Panc1 (cell line): ENCODE measurements around the gene MPL. TPM values are rescaled to one million over a fixed set of nuclear protein-coding genes. Genes with fewer than 3 reads are reported as not detected.

Source experiments
- ATAC-seq: fragments of 200-7000 bp; cut with Tn5 transposase; 2 replicates; pipeline ENCODE4 v1.9.1; 2020; ENCODE audit warnings: mild to moderate bottlenecking, moderate library complexity
- BruUV-seq: library from RNA; stranded (reverse); fragments of 400-500 nt; replicated peaks from 2 replicates; lab custom pipeline; 2021; lab: Mats Ljungman, UMichigan
- CTCF ChIA-PET: fragments of 300-600 bp; sonication (Branson Sonifier 250); formaldehyde crosslinking; loops from one replicate; lab custom pipeline; 2022; ENCODE audit warnings: antibody characterized with exemption; lab: Charles Lee
- POLR2A ChIA-PET: fragments of 300-600 bp; sonication (Branson Sonifier 250); formaldehyde crosslinking; loops from one replicate; lab custom pipeline; 2022; ENCODE audit warnings: antibody characterized with exemption; lab: Charles Lee
- DNase-seq: peaks from one replicate; pipeline ENCODE4 v3.0.0-alpha.2; 2010; ENCODE audit warnings: low read depth, low spot score
- H3K27ac ChIP-seq: 2 replicates; pipeline ENCODE4 v1.5.1; 2011; ENCODE audit warnings: mild to moderate bottlenecking, low read length, inconsistent platforms
- H3K27me3 ChIP-seq: fragments of 200-500 bp; sonication (Bioruptor generic); 2 replicates; pipeline ENCODE4 v1.6.0; 2014; ENCODE audit warnings: low read length, inconsistent platforms; ENCODE audit not compliant: control insufficient read depth, insufficient read depth
- H3K36me3 ChIP-seq: fragments of 200-500 bp; sonication (Bioruptor generic); 2 replicates; pipeline ENCODE4 v1.5.1; 2014; ENCODE audit warnings: inconsistent platforms, mild to moderate bottlenecking, low read length, moderate library complexity; ENCODE audit not compliant: control insufficient read depth, insufficient read depth
- H3K4me1 ChIP-seq: 2 replicates; pipeline ENCODE4 v1.5.1; 2011; ENCODE audit warnings: inconsistent platforms, mild to moderate bottlenecking, low read length, moderate library complexity; ENCODE audit not compliant: control insufficient read depth, insufficient read depth
- H3K4me3 ChIP-seq, 2 experiments: 2 replicates each; pipeline ENCODE4 v1.5.1; 2011 to 2012; ENCODE audit warnings: low read depth in 2 of 2, low read length in 2 of 2, mild to moderate bottlenecking in 2 of 2, inconsistent platforms in 1 of 2, moderate library complexity in 1 of 2
- H3K9me3 ChIP-seq: fragments of 200-500 bp; sonication (Bioruptor generic); 2 replicates; pipeline ENCODE4 v1.5.1; 2014; ENCODE audit warnings: low read depth, mild to moderate bottlenecking, inconsistent platforms, low read length, moderate library complexity; ENCODE audit not compliant: control insufficient read depth, insufficient read depth
- CTCF ChIP-seq: fragments of 450-650 bp; IDR thresholded peaks from 2 replicates; pipeline ENCODE4 v1.5.1; 2017; ENCODE audit warnings: mild to moderate bottlenecking
- POLR2AphosphoS5 ChIP-seq: IDR thresholded peaks from 2 replicates; pipeline ENCODE4 v1.6.1; 2012; ENCODE audit warnings: mild to moderate bottlenecking, low read depth, low read length, moderate library complexity
- REST ChIP-seq, 2 experiments: IDR thresholded peaks; 2 replicates each; pipeline ENCODE4 v1.6.1; 2011 to 2012; ENCODE audit warnings: low read depth in 2 of 2, control low read depth in 1 of 2, low read length in 1 of 2, mild to moderate bottlenecking in 1 of 2, moderate library complexity in 1 of 2; ENCODE audit not compliant: insufficient read depth in 1 of 2
- SIN3A ChIP-seq: IDR thresholded peaks from 2 replicates; pipeline ENCODE4 v1.6.1; 2012; ENCODE audit warnings: low read depth, mild to moderate bottlenecking, low read length, moderate library complexity, borderline replicate concordance; ENCODE audit not compliant: insufficient read depth
- TCF7L2 ChIP-seq: IDR thresholded peaks from 2 replicates; pipeline ENCODE4 v1.6.1; 2011; ENCODE audit warnings: mild to moderate bottlenecking, low read depth, low read length, inconsistent platforms
- in situ Hi-C: cut with HindIII; loops from 2 replicates; pipeline ENCODE4 v1.10.0; 2016; ENCODE audit warnings: low sequenced_read_pairs, low pct_unique_long_range_greater_than_20kb
- intact Hi-C: fragments of 100-400 bp; cut with micrococcal nuclease; formaldehyde crosslinking; loops from one replicate; pipeline ENCODE4 v1.10.0; 2022; ENCODE audit not compliant: unreplicated experiment
- total RNA-seq: library from RNA; stranded (reverse); gene quantifications from one replicate; pipeline ENCODE4 v1.2.1, GENCODE V29; 2021; ENCODE audit not compliant: unreplicated experiment

MPL gene
- total RNA-seq, 1 experiment from 2014 or later, result not detected

DNA sequence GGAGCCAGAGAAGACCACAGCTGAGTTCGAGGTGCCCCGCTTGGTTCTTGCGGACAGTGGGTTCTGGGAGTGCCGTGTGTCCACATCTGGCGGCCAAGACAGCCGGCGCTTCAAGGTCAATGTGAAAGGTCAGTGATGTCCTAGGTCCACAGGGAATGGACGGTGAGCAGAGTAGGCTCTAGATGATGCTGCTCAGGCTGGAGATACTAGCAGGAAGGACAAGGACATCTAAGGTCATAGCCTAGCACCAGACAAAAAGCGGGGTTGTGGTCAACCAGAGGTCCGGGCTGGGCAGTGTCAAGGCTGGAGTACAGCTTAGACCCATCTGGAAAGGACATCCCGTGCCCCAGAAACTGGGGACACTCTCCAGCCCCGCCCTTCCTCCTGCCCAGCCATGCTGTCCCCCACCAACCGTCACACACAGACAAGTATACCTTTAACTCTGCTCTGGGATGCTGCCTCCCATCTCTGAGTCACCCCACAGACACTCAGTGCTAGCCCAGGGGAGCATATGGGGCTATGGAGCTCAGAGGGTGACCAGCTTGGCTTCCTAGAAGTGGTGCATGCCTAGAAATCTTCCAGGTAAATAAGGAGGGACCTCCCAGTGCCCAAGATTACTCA is 28.1 kb upstream of the MPL start:
- CTCF ChIA-PET, result no interaction called here
- TF ChIP-seq CTCF, result no peak
- TF ChIP-seq SIN3A, result no peak
- TF ChIP-seq REST (IDR thresholded peaks at IDR 0.05; ENCODE audit: insufficient read depth in 1 of 2, low read depth in 2 of 2, low read length in 1 of 2), result no peak
- no peak for TF ChIP-seq TCF7L2
- TF ChIP-seq POLR2AphosphoS5, result no peak
- in situ Hi-C loops, result no loop called here
- no peaks in the 10 kb centered on the region for H3K36me3 ChIP-seq
- no peak for DNase-seq
- no peak overlapping the region for H3K27ac ChIP-seq
- BruUV-seq, result no TSS peak
- H3K27me3 ChIP-seq, result no peaks in the 10 kb centered on the region
- ATAC-seq, result no peak
- H3K4me3 ChIP-seq, result no peak overlapping the region
- no peaks in the 10 kb centered on the region for H3K4me1 ChIP-seq
- POLR2A ChIA-PET, result no interaction called here
- intact Hi-C loops, result no loop called here
- H3K9me3 ChIP-seq, result no peaks in the 10 kb centered on the region

GRCh38 chr1:43311521-43311920 is 26.1 kb upstream of the MPL start:
- intact Hi-C loops (no loop called here), in situ Hi-C loops (no loop called here)
- no peaks in the 10 kb centered on the region for H3K4me1 ChIP-seq
- H3K9me3 ChIP-seq, result no peaks in the 10 kb centered on the region
- no peak overlapping the region for H3K4me3 ChIP-seq
- TF ChIP-seq TCF7L2 (no peak), REST (IDR thresholded peaks at IDR 0.05; ENCODE audit: insufficient read depth in 1 of 2, low read depth in 2 of 2, low read length in 1 of 2) (no peak), POLR2AphosphoS5 (no peak), CTCF (no peak), SIN3A (no peak)
- DNase-seq (no peak), ATAC-seq (no peak)
- ChIA-PET CTCF (no interaction called here), POLR2A (no interaction called here)
- H3K27ac ChIP-seq, result no peak overlapping the region
- no peaks in the 10 kb centered on the region for H3K36me3 ChIP-seq
- no peaks in the 10 kb centered on the region for H3K27me3 ChIP-seq
- no TSS peak for BruUV-seq
